ENCODE results near the gene NR6A1.

The NR6A1 gene

GRCh38 chr9:124514874-124515273, 256.2 kb downstream of the NR6A1 start:
- TF ChIP-seq ZNF112 (tag by site-specific recombination; IDR thresholded peaks at IDR 0.05) (no peak), ZEB2 (tag by site-specific recombination; IDR thresholded peaks at IDR 0.05) (no peak), ZSCAN18 (tag by site-specific recombination; IDR thresholded peaks at IDR 0.05) (no peak), ZNF704 (tag by site-specific recombination; IDR thresholded peaks at IDR 0.05) (no peak), ZNF24 (tag by site-specific recombination; IDR thresholded peaks at IDR 0.05) (no peak), ZNF473 (tag by site-specific recombination; IDR thresholded peaks at IDR 0.05) (no peak), ZNF654 (tag by site-specific recombination; IDR thresholded peaks at IDR 0.05; ENCODE audit: low read depth) (no peak)
- TF ChIP-seq, protein P1, sequence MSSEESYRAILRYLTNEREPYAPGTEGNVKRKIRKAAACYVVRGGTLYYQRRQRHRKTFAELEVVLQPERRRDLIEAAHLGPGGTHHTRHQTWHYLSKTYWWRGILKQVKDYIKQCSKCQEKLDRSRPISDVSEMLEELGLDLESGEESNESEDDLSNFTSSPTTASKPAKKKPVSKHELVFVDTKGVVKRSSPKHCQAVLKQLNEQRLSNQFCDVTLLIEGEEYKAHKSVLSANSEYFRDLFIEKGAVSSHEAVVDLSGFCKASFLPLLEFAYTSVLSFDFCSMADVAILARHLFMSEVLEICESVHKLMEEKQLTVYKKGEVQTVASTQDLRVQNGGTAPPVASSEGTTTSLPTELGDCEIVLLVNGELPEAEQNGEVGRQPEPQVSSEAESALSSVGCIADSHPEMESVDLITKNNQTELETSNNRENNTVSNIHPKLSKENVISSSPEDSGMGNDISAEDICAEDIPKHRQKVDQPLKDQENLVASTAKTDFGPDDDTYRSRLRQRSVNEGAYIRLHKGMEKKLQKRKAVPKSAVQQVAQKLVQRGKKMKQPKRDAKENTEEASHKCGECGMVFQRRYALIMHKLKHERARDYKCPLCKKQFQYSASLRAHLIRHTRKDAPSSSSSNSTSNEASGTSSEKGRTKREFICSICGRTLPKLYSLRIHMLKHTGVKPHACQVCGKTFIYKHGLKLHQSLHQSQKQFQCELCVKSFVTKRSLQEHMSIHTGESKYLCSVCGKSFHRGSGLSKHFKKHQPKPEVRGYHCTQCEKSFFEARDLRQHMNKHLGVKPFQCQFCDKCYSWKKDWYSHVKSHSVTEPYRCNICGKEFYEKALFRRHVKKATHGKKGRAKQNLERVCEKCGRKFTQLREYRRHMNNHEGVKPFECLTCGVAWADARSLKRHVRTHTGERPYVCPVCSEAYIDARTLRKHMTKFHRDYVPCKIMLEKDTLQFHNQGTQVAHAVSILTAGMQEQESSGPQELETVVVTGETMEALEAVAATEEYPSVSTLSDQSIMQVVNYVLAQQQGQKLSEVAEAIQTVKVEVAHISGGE (tag by site-specific recombination; conservative IDR thresholded peaks at IDR 0.05; ENCODE audit: low read depth): no peak
- H3K9me3 ChIP-seq (ENCODE audit: control insufficient read depth, insufficient read depth, low read depth, low read length): no peaks in the 10 kb centered on the region
- ChIA-PET POLR2A (no interaction called here), CTCF (interaction anchor here (0.7 to 1.1 kb wide), 3 partner anchors 9 to 114 kb away, joined by 3 read pairs; no protein-coding TSS in a partner anchor)
- no peaks in the 10 kb centered on the region for H3K4me1 ChIP-seq (ENCODE audit: control insufficient read depth, insufficient read depth, low read length)
- no peak overlapping the region for H3K27ac ChIP-seq (ENCODE audit: extremely low read depth, low read depth, low read length)
- H3K4me3 ChIP-seq (ENCODE audit: low read depth, low read length): no peak overlapping the region
- H3K36me3 ChIP-seq (ENCODE audit: control insufficient read depth in 2 of 2, insufficient read depth in 1 of 2, low read length in 2 of 2): peaks cover 0 to 3% of the 10 kb centered on the region in 2 experiments; a peak in 1 of 3 replicates

GRCh38 chr9:124514125-124514524, 257.0 kb downstream of the NR6A1 start:
- ChIA-PET CTCF (interaction anchor here (0.7 to 1.1 kb wide), 3 partner anchors 22 to 114 kb away, joined by 3 to 5 read pairs (median 3); no protein-coding TSS in a partner anchor), POLR2A (no interaction called here)
- Histone ChIP-seq H3K9me3 (ENCODE audit: control insufficient read depth, insufficient read depth, low read depth, low read length) (no peaks in the 10 kb centered on the region), H3K4me1 (ENCODE audit: control insufficient read depth, insufficient read depth, low read length) (no peaks in the 10 kb centered on the region), H3K4me3 (ENCODE audit: low read depth, low read length) (no peak overlapping the region), H3K27ac (ENCODE audit: extremely low read depth, low read depth, low read length) (no peak overlapping the region), H3K36me3 (ENCODE audit: control insufficient read depth in 2 of 2, insufficient read depth in 1 of 2, low read length in 2 of 2) (peaks cover 0 to 3% of the 10 kb centered on the region in 2 experiments; a peak in 1 of 3 replicates)
- TF ChIP-seq ZBTB8A (tag by site-specific recombination; IDR thresholded peaks at IDR 0.05) (no peak), YY1 (tag by site-specific recombination; IDR thresholded peaks at IDR 0.05) (no peak), ZNF433 (tag by site-specific recombination; IDR thresholded peaks at IDR 0.05; ENCODE audit: low read depth) (no peak), ZNF174 (tag by site-specific recombination; IDR thresholded peaks at IDR 0.05) (no peak), MYNN (tag by site-specific recombination; IDR thresholded peaks at IDR 0.05; ENCODE audit: borderline replicate concordance) (peak; percentile 54; the same call in 1 of the 2 replicates)
- TF ChIP-seq, protein P2, sequence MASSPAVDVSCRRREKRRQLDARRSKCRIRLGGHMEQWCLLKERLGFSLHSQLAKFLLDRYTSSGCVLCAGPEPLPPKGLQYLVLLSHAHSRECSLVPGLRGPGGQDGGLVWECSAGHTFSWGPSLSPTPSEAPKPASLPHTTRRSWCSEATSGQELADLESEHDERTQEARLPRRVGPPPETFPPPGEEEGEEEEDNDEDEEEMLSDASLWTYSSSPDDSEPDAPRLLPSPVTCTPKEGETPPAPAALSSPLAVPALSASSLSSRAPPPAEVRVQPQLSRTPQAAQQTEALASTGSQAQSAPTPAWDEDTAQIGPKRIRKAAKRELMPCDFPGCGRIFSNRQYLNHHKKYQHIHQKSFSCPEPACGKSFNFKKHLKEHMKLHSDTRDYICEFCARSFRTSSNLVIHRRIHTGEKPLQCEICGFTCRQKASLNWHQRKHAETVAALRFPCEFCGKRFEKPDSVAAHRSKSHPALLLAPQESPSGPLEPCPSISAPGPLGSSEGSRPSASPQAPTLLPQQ (tag by site-specific recombination; IDR thresholded peaks at IDR 0.05): no peak

All from HEK293 (cell line).